HT-29 (cell line): ENCODE measurements around the gene CCDC170. TPM values are rescaled to one million over a fixed set of nuclear protein-coding genes. Genes with fewer than 3 reads are reported as not detected.

ENCODE experiments used
- DNase-seq: peaks from one replicate; pipeline ENCODE4 v3.0.0-alpha.2; 2015; ENCODE audit warnings: low spot score
- total RNA-seq: library from RNA; depleted of rRNA; stranded (reverse); fragments of >200 nt; shearing (Covaris generic); gene quantifications from 2 replicates; pipeline ENCODE4 v1.2.3, GENCODE V29; 2014

Gene CCDC170
- total RNA-seq, 1 experiment from 2014 or later: 1.6 TPM

DNA sequence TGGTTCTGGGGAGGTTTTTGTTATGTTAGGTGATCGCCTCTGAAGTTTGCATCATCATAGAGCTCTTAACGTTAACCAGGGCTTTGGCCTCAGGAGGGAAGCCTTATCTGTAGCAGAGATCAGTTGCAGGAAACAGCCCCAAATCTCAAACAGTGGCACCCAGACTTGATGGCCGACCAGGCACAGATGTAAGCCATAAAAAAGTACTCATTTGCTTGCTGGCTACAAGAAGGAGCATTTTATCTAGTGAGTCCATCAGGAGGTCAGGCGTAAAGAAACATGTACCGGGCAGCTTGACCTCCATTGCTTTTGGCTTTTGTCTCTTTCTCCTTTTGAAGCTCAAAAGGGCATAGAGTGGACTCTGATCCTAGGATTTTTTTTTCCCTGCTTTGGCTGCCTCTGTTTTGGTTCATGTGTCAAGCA lies 122.3 kb downstream of the CCDC170 start:
- no peak for DNase-seq

DNA sequence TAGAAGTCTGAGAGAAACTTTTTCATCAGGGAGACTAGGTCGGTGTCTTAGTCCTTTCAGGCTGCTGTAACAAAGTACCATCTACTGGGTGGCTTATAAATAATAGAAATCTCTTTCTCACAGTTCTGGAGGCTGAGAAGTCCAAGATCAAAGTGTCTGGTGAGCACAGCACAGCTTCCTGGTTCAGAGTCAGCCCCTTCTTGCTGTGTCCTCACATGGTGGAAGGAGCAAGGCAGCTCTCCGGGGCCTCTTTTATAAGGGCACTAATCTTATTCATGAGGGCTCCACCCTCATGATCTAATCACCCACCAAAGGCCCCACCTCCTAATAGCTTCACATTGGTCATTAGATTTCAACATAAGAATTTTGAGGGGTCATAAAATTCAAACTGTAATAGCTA lies 122.8 kb downstream of the CCDC170 start:
- DNase-seq: no peak

DNA sequence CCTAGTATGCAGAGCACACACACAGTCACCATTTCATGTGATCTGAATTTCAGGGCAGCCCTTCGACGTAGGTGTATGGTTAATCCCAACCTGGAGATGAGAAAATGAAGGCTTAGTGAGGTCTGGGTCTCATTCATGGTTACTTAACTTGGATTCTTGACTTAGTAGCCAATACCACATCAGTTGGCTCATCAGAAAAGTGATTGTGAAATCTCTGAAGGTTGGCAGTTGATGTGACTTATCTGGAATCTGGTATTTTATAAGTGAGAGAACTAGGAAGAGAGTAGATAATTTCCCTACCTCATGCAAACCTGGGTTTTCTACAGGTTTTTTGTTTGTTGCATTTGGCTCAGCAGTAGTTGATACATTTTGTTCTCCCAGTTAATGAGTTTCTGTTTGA lies 123.7 kb downstream of the CCDC170 start:
- no peak for DNase-seq

DNA sequence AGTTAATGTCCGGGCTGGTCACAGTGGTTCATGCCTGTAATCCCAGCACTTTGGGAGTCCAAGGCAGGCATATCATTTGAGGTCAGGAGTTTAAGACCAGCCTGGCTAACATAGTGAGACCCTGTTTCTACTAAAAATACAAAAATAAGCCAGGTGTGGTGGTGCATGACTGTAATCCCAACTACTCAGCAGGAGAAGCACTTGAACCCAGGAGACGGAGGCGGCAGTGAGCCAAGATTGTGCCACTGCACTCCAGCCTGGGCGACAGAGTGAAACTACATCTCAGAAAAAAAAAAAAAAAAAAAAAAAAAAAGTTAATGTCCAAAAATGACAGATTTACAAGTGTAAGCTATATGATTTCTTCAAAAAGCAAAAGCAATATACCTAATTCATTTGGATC lies 124.9 kb downstream of the CCDC170 start:
- no peak for DNase-seq

DNA sequence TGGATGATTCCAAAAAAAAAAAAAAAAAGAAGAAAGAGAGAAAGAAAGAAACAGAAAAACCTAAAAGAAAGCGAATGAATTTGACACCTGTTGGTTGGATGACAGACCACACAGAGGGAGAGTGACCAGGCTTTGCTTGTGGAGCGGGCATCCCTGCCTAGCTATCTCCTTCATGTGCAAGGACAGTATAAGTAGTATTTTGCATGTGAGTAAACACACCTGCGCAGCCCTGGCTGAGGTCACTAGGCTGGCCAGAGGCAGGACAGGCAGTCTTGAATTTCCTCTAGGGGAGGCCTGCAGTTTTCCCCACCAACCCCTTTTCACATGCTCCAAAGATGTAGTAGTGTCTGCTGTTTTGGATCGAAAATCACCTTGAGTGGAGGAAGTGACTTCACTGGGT lies 126.4 kb downstream of the CCDC170 start:
- no peak for DNase-seq

DNA sequence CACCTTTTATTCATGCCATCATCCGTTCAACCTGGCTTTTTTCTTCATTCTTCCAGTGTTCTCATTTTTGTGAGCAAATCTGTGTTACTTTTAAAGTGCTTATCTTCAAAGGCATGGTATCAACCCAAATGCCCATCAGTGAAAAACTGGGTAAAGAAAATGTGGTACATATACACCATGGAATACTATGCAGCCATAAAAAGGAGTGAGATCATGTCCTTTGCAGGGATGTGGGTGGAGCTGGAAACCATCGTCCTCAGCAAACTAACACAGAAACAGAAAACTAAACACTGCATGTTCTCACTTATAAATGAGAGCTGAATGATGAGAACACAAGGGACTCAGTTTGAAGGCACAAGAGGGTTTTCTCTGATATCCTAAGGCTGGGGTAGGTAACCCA lies 130.3 kb downstream of the CCDC170 start:
- DNase-seq: no peak

DNA sequence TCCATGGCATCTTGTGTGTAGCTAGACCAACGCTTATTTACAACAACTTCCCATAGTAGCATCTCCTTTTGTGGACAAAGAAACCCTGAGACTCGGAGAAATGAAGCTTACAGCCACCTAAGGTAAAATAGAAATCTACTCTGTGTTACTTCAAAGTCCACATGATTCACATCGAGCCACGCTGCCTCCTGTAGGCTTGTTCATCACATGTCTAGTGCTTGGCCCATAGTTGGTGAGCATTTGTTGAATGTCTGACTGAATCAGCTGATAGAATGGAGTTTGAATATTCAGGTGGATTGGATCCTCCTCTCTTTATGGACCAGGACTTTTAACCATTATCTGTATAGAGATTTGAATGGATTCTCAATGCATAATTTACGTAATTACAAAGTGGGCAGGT lies 130.7 kb downstream of the CCDC170 start:
- DNase-seq: no peak

DNA sequence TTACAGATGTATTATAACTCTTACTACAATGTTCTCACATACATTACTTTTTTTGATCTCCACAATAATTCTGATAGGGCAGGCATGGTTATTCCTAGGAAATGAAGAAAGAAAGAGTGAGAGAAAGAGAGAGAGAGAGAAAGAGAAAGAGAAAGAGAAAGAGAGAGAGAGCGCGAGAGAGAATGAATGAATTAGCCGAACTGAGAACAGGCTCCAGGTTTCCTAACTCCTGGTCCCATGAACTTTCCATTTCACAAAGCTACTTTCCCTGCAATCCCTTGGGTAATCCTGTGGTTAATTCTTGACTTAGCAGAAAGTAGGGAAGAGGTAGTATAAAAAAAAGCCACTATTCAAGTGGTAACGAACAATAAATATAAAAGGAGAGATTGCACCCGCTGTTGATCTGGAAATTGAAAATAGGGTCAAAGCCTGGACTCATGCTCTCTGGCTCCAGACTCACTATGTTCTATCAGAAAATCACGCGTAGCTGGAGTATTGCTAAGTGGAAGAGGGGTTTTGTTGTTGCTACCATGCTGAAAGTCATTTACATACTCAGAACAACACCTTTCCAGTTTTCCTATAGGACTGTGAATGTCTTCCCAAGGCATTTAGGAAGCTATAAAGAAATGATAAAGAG lies 131.2 kb downstream of the CCDC170 start:
- no peak for DNase-seq

DNA sequence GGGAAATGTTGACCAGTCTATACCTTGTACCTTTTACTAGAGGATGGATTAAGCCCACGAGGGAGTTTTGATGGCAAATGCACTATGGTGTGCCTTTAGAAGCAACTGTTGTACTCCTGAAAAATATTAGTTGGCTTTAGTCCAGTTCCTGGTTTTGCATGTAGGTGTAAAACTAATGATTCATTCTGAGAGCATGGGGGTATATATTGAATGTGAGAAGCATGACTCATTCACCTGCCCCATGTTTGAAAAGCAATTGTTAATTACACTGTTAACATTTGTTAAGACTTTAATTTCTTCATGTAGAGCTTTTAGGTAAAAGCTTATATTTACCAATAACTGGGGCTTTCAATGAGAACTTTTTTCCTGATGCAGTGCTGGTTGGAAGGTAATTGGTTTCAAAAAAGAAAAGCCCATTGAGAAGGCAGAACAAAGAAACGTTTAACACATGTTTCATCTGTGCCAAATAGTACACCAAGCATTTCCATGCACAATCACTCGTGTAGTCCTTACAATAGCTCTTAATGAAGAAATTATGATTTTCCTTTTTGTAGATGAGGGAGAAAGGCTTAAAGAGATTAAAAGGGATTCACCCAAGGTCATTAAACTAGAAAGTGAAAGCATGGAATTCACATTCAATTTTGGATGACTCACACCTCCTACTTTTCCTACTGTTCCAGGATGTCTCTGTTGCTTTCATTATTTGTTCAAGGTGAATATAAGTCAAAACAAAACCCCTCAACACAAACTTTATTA lies 134.1 kb downstream of the CCDC170 start:
- DNase-seq: peak; percentile 69

DNA sequence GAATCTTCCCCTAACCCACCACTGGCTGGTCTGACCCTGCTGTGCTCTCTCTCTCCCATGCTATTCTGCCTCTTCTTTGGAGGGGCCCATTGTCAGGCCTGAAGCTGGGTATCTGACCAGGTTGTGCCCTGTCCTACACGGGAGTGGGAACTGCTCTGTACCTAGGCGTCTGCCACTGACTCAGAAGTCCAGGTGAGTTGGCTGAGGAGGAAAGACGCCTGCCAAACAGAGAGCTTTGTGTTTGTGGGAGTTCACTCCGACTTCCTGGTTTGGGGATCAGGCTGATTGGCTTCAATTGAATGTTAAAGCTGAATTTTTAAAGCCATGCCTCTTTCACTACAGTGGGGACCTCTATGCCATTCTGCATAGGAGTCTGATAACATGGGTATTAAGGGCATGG lies 136.0 kb downstream of the CCDC170 start:
- peak; percentile 18 for DNase-seq

DNA sequence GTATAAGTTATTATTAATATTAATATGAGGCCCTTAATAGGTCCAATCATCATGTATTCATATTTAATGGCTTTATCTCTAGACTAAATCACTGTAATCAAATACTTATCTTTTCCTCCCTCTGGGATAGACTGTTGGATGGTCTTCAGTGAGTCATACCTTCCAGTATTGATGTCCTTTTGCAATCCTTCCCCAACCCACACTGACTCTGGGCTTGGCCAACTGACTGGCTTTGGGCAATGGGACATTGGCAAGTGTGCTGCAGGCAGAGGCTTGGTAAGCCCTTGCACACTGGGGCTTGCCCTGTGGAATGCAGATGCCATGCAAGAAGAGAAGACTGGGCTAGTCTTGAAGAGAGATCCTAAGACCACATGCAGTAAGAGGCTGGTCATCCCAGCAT lies 136.6 kb downstream of the CCDC170 start:
- DNase-seq: no peak

DNA sequence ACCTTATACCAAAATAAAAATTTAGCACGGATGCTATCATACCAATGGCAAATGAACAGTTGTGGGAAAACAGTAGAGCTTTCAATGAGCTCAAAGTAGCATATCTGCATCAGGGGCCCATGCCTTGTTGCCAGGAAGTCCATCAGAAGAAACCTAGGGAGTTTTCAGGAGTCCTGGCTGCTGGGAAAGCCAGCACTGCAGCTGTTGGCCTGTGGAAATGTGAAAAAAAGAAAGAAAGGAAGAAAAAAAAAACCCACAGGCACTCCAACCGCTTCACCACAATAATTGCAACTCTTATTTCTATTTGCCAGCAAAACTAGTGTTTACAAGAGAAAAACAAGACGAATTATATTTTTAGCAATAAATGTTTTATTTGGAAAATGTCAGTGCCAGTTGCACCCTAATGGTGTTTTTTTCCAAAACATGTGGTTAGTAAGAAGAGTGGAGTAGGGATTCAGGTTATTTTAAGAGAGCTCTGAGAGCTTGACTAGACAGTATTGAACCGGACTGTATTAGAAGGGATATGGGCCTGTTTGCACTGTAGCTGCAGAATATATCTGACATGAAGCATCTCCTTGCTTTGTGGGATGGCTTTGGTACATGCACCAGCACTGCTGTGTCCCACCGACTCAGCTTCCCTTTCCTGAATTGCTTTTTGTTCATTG lies 137.3 kb downstream of the CCDC170 start:
- DNase-seq: no peak

DNA sequence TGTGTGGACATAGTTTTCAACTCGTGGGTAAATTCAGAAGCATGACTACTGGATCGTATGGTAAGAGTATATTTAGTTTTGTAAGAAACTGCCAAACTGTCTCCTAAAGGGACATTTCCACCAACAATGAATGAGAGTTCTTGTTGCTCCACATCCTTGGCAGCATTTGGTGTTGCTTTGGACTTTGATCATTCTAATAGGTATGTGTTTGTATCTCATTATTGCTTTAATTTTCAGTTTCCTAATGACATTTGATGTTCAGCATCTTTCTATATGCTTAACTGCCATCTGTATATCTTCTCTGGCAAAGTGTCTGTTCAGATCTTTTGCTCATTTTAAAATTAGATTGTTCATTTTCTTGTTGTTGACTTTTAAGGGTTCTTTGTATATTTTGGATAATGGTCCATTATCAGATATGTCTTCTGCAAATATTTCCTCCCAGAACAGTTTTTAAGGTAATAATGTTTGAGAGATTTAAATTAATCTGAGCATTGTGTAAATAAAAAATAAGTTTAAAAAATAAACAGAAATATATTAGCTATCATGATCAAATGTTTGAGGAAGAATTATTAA lies 138.7 kb downstream of the CCDC170 start:
- no peak for DNase-seq

DNA sequence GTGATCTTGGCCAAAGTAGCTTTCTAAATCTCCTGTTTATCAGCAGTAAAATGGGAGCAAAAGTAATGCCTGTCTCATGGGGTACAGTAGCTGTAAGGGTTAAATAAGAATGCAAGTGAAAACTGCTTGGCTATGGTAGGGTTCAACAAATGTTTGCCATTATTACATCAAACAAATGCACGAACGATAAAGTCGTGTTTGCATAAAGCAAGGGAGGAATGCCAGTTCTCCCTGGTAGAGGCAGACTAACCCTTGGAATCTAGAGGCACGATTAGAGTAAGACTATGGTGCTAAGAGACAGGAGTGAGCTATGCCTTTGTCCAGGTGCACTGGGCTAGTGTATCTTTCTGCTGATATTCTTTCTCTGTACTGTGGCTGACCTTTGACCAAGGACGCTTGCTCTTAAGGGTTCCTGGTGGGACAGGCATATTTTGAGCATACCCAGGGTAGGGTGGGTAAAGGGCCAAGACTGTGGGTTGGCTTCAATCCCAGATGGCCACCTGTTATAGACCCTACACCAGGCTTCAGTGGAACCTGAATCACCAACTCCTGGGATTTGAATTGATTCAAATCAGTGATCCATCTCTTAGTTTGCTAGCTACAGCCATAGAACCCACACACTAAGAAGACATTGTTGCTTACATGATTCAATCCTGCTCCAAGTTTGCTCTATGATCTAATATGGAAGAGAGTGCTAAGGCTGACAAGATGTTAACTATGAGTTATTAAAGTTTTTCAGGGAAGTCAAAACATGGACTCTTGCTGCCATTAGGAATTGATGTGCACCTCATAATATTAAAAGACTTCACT lies 139.9 kb downstream of the CCDC170 start:
- peak; percentile 57 for DNase-seq

DNA sequence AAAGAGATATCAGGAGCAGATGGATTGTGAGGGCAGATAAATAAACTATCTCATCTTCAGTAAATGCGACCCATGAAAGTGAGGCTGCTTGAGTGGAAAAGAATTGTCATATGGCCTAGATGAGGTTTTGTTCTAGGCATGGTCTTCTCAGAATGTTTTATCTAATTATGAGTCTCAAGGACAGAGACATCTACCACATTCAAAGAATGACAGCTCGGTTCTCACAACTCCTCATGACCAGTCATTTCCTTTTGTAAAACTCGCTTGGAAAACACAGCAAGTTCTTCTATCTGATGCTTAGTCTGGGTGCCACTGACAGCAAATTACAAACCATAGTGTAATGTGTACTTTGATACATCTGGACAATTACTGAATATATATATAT lies 140.5 kb downstream of the CCDC170 start:
- DNase-seq: peak; percentile 4

DNA sequence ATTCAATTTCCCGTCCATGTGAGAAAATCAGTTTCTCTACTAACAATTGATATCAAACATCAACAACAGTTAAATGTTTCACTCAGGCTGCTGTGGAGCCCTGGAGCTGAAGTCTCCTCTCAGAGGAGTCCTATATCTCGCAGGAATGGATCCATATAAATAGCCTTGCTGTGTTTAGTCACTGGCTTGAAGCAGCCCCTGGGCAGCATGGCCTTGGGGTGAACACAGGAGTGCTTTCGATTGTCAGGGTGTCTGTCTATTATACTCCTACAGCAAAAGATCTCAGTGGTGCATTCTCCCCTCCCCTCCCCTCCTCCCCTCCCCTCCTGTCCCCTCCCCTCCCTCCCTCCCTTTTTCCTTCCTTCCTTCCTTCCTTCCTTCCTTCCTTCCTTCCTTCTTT lies 141.9 kb downstream of the CCDC170 start:
- no peak for DNase-seq

DNA sequence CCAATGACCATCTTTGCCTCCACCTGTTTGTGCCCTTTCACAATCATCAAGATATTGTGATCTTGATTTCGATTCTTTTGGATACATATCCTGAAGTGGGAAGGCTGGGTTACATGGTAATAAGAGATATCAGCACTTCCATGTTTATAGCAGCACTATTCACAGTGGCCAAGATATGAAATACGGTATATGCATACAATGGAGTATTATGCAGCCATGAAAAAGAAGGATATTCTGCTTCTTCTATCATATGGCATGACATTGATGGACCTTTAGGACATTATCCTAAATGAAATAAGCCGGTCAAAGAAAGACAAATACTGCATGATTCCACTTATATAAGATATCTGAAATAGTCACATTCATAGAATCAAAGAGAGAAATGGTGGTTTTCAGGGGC lies 144.0 kb downstream of the CCDC170 start:
- DNase-seq: no peak

DNA sequence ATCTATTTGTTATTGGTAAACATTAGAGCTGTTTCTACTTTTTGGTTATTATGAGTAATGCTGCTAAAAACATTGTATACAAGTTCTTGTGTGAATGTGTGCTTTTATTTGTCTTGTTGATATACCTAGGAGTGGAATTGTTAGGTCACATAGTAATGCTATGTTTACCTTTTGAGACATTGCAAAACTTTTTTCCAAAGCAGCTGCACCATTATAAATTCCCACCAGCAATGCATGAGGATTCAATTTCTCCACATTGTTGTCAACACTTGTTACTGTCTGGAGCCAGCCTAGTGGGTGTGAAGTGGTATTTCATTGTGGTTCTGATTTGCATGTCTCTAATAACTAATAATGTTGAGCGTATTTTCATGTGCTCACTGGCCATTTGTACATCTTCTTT lies 145.9 kb downstream of the CCDC170 start:
- no peak for DNase-seq

DNA sequence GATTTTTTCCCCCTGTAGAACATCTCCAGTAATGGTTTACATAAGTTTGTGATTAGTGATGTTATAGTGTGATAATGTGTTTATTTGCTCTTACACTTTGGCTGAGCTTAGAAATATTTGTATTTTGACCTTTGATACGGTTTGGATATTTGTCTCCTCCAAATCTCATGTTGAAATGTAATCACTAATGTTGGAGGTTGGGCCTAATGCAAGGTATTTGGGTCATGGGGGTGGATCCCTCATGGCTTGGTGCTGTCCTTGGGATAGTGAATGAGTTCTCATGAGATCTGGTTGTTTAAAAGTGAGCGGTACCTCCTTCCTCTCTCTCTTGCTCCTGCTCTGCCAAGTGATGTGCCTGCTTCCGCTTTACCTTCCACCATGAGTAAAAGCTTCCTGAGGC lies 147.2 kb downstream of the CCDC170 start:
- no peak for DNase-seq

DNA sequence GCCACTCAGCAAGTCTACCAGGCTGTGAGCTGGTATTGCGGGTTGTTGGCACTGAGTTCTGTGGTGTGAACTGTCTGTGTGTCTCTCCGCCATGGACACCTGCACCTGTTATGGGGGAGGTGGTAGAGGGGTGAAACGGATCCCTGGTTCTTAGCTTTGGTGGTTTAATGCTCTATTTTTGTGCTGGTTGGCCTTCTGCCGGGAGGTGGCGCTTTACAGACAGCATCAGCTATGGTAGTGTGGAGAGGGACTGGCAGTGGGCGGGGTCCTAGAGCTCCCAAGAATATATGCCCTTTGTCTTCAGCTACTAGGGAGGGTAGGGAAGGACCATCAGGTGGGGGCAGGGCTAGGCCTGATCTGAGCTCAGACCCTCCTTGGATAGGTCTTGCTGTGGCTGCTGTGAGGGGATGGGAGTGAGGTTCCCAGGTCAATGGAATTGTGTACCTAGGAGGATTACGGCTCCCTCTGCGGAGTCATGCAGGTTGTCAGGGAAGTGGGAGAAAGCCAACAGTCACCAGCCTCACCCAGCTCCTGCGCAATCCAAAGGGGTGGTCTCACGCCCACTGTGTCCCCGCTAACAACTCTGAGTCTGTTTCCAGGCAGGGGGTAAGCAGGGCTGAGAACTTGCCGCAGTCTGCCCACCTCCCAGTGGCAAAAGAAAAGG lies 154.3 kb downstream of the CCDC170 start:
- peak; percentile 45 for DNase-seq

DNA sequence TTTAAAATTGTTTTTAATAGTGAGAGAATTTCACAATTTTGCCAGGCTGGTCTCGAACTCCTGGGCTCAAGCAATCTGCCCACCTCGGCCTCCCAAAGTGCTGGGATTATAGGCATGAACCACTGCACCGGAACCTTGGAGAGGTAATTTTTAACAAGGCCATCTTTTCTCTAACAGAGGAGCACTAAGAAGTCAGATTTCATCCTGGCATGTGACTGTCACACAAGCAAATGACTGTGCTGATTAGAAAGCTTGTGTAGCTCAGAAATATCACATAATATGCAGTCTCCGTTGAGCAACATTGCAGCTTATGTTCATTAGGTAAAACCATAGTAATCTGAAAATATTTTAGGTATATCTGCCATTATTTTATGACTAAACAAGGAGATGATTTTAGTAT lies 156.0 kb downstream of the CCDC170 start:
- DNase-seq: no peak
